A549 (cell line): Measurements from ENCODE around the gene HMGN1. TPM values are rescaled to one million over a fixed set of nuclear protein-coding genes. Genes with fewer than 3 reads are reported as not detected.

Experiments
- ATAC-seq, 2 experiments: fragments of 200-7000 bp in 1 of 2; fragments of >200 bp in 1 of 2; cut with Nextera tagmentation in 1 of 2; cut with Tn5 transposase in 1 of 2; 3 replicates each; pipeline versions ENCODE4 v1.8.0 to v1.9.1; 2018 to 2020; ENCODE audit warnings: mild to moderate bottlenecking in 1 of 2, moderate library complexity in 1 of 2
- CTCF ChIA-PET: fragments of 300-600 bp; sonication (Branson Sonifier 250); formaldehyde crosslinking; extraction: SDS; loops from one replicate; lab custom pipeline; 2021; ENCODE audit warnings: antibody characterized with exemption, inconsistent platforms; lab: Yijun Ruan, JAX
- POLR2A ChIA-PET: fragments of 350-600 bp; formaldehyde crosslinking; extraction: SDS; loops from one replicate; lab custom pipeline; 2021; ENCODE audit warnings: antibody characterized with exemption, inconsistent platforms; lab: Yijun Ruan, JAX
- DNase-seq, 2 experiments: peaks; one replicate each; pipeline versions ENCODE4 v3.0.0 to v3.0.0-alpha.2; 2011 to 2016; ENCODE audit warnings: low read depth in 1 of 2, low spot score in 1 of 2
- FAIRE-seq: peaks from 2 replicates; lab custom pipeline; 2011; peaks lifted over from hg19 to GRCh38; lab: Jason Lieb, UNC
- H3K27ac ChIP-seq, 2 experiments: fragments of >200 bp; sonication (Bioruptor Twin); formaldehyde crosslinking; 3 replicates each; pipeline ENCODE4 v1.5.1; 2016 to 2017
- H3K4me1 ChIP-seq: fragments of >200 bp; sonication (Bioruptor Twin); formaldehyde crosslinking; 3 replicates; pipeline ENCODE4 v1.6.1; 2016
- H3K4me2 ChIP-seq: fragments of >200 bp; sonication (Bioruptor Twin); formaldehyde crosslinking; 3 replicates; pipeline ENCODE4 v1.6.1; 2016
- H3K4me3 ChIP-seq: fragments of >200 bp; sonication (Bioruptor Twin); formaldehyde crosslinking; 3 replicates; pipeline ENCODE4 v1.5.1; 2016
- H3K9me3 ChIP-seq: fragments of >200 bp; sonication (Bioruptor Twin); formaldehyde crosslinking; 3 replicates; pipeline ENCODE4 v1.6.1; 2016
- ATOH8 ChIP-seq: fragments of 250-450 bp; sonication (Bioruptor Pico); IDR thresholded peaks from 2 replicates; pipeline ENCODE4 v1.5.0; 2020; ENCODE audit warnings: low read depth, mild to moderate bottlenecking, moderate library complexity
- BHLHE40 ChIP-seq: IDR thresholded peaks from 2 replicates; pipeline ENCODE4 v1.6.1; 2012; ENCODE audit warnings: low read depth, low read length, inconsistent platforms
- CBX8 ChIP-seq: fragments of 200-600 bp; sonication (generic); IDR thresholded peaks from 2 replicates; pipeline ENCODE4 v1.6.1; 2016
- CHD4 ChIP-seq: fragments of 200-600 bp; sonication (generic); IDR thresholded peaks from 2 replicates; pipeline ENCODE4 v1.6.1; 2016; ENCODE audit warnings: antibody characterized with exemption, mild to moderate bottlenecking, borderline replicate concordance
- CTCF ChIP-seq: fragments of >200 bp; sonication (Bioruptor Twin); formaldehyde crosslinking; IDR thresholded peaks from 3 replicates; pipeline ENCODE4 v1.5.1; 2016
- ELK1 ChIP-seq: fragments of 150-350 bp; IDR thresholded peaks from 2 replicates; pipeline ENCODE4 v1.6.1; 2014; ENCODE audit warnings: low read depth, mild to moderate bottlenecking, low read length
- FOSB ChIP-seq: fragments of 250-450 bp; sonication (Bioruptor Pico); IDR thresholded peaks from 2 replicates; pipeline ENCODE4 v1.5.0; 2020; ENCODE audit warnings: mild to moderate bottlenecking, moderate library complexity
- FOXS1 ChIP-seq: fragments of 250-450 bp; sonication (Bioruptor Pico); IDR thresholded peaks from 2 replicates; pipeline ENCODE4 v1.5.0; 2020; ENCODE audit warnings: mild to moderate bottlenecking, moderate library complexity
- GATA3 ChIP-seq: IDR thresholded peaks from 2 replicates; pipeline ENCODE4 v1.6.1; 2012; ENCODE audit warnings: borderline replicate concordance
- JUN ChIP-seq, 2 experiments: fragments of >200 bp; sonication (Bioruptor Twin); formaldehyde crosslinking; IDR thresholded peaks; 2 replicates in 1 of 2; 3 replicates in 1 of 2; pipeline ENCODE4 v1.6.1; 2016 to 2017
- JUNB ChIP-seq: fragments of >200 bp; sonication (Bioruptor Twin); formaldehyde crosslinking; IDR thresholded peaks from 2 replicates; pipeline ENCODE4 v1.6.1; 2016
- MAFK ChIP-seq: fragments of 450-650 bp; IDR thresholded peaks from 2 replicates; pipeline ENCODE4 v1.6.1; 2014; ENCODE audit not compliant: partially characterized antibody
- MAX ChIP-seq: IDR thresholded peaks from 2 replicates; pipeline ENCODE4 v1.6.1; 2012
- MAZ ChIP-seq: fragments of 150-350 bp; IDR thresholded peaks from 2 replicates; pipeline ENCODE4 v1.6.1; 2014; ENCODE audit warnings: antibody characterized with exemption, low read depth, low read length, borderline replicate concordance
- RAD21 ChIP-seq, 2 experiments: fragments of >200 bp in 1 of 2; sonication (Bioruptor Twin) in 1 of 2; formaldehyde crosslinking in 1 of 2; IDR thresholded peaks in 1 of 2; conservative IDR thresholded peaks in 1 of 2; 2 replicates in 1 of 2; 3 replicates in 1 of 2; pipeline ENCODE4 v1.6.1; 2012 to 2018; ENCODE audit warnings: inconsistent platforms in 1 of 2
- RARB ChIP-seq: fragments of 250-450 bp; sonication (Bioruptor Pico); IDR thresholded peaks from 2 replicates; pipeline ENCODE4 v1.8.0; 2021; ENCODE audit warnings: mild to moderate bottlenecking, moderate library complexity
- RNF2 ChIP-seq: fragments of 200-600 bp; sonication (generic); IDR thresholded peaks from 2 replicates; pipeline ENCODE4 v1.6.1; 2016; ENCODE audit warnings: low read depth, mild to moderate bottlenecking, antibody characterized with exemption, moderate library complexity, borderline replicate concordance
- USF2 ChIP-seq: fragments of 450-650 bp; IDR thresholded peaks from 2 replicates; pipeline ENCODE4 v1.6.1; 2014; ENCODE audit warnings: antibody characterized with exemption
- ZC3H11A ChIP-seq: fragments of 450-650 bp; IDR thresholded peaks from 2 replicates; pipeline ENCODE4 v1.6.1; 2014; ENCODE audit warnings: antibody characterized with exemption, mild to moderate bottlenecking
- WGBS: methylation state at CpG from one replicate; pipeline ENCODE4 v1.1.6; 2017; ENCODE audit errors: missing lambda C conversion rate; 5-methylcytosine and 5-hydroxymethylcytosine counted together
- polyA plus RNA-seq, 4 experiments: library from polyadenylated mRNA; depleted of rRNA in 3 of 4; stranded (reverse); fragments of >200 nt; fragmentation: RNase III in 1 of 4; extraction: RNeasy Plus Mini Kit Qiagen cat#74134 plus additional on column Dnase treatment in 1 of 4; gene quantifications; 2 replicates in 3 of 4; 3 replicates in 1 of 4; pipeline ENCODE4 v1.2.3, GENCODE V29; 2011 to 2017

HMGN1 gene
- polyA plus RNA-seq, 2 of the 4 experiments (the other 2 are of a cell fraction), result 222 to 269 TPM

GRCh38 chr21:39348040-39348354 lies 891 bp downstream of the HMGN1 start:
- Histone ChIP-seq H3K9me3 (no peaks in the 10 kb centered on the region), H3K4me3 (peak overlapping the region; percentile 64), H3K4me1 (peaks cover 26% of the 10 kb centered on the region; the same call in 2 of the 3 replicates), H3K27ac (peak overlapping the region; percentile 94 to 100), H3K4me2 (peak overlapping the region; percentile 95)
- no peak for DNase-seq
- under 1% methylated on average over 11 of the region's 11 CpGs for WGBS
- TF ChIP-seq ELK1 (no peak), RAD21 (conservative IDR thresholded peaks at IDR 0.05 in 1 of 2, IDR thresholded peaks at IDR 0.05 in 1 of 2) (no peak), MAFK (no peak), USF2 (no peak), CBX8 (no peak), GATA3 (no peak), JUNB (no peak), RNF2 (no peak), ZC3H11A (no peak), JUN (IDR thresholded peaks at IDR 0.05) (no peak), CHD4 (no peak), FOSB (CRISPR knock-in tag) (no peak), FOXS1 (CRISPR knock-in tag) (no peak), MAX (no peak)
- POLR2A ChIA-PET, result interaction anchor here (0.9 to 3.8 kb wide), 6 partner anchors 18 to 165 kb away, joined by 4 to 20 read pairs (median 6); partner anchors contain the start of genes BRWD1 and PSMG1
- peak in 1 of 2 experiments; percentile 3; a peak in 3 of 6 replicates for ATAC-seq
- no peak for FAIRE-seq
- CTCF ChIA-PET, result interaction anchor here (0.8 to 2.0 kb wide), 3 partner anchors 33 to 44 kb away, joined by 3 to 6 read pairs (median 3); a partner anchor contains a TSS

GRCh38 chr21:39347537-39347936 lies 1.4 kb downstream of the HMGN1 start:
- no peak for TF ChIP-seq MAZ
- no peak for TF ChIP-seq JUNB
- no peak for TF ChIP-seq ATOH8 (CRISPR knock-in tag)
- TF ChIP-seq BHLHE40, result no peak
- no peak for TF ChIP-seq CBX8
- TF ChIP-seq CTCF, result no peak
- no peak for TF ChIP-seq RNF2
- TF ChIP-seq RARB (CRISPR knock-in tag), result no peak
- WGBS, result 4% methylated on average over 10 of the region's 10 CpGs
- H3K4me3 ChIP-seq, result peak overlapping the region; percentile 64
- H3K27ac ChIP-seq, result peak overlapping the region; percentile 94 to 100
- DNase-seq, result no peak
- FAIRE-seq, result no peak
- H3K4me2 ChIP-seq, result peak overlapping the region; percentile 95
- ChIA-PET CTCF (interaction anchor here (1.2 to 2.0 kb wide), 2 partner anchors 33 to 44 kb away, joined by 3 to 6 read pairs; a partner anchor contains a TSS), POLR2A (interaction anchor here (1.4 to 3.8 kb wide), 3 partner anchors 33 to 35 kb away, joined by 4 to 20 read pairs (median 7); partner anchors contain the start of gene BRWD1)
- no peaks in the 10 kb centered on the region for H3K9me3 ChIP-seq
- peaks cover 26% of the 10 kb centered on the region; the same call in 2 of the 3 replicates for H3K4me1 ChIP-seq
- ATAC-seq, result no peak
